CD4-positive, alpha-beta T cell (primary cell): Measurements from ENCODE around the gene RFK. TPM values are rescaled to one million over a fixed set of nuclear protein-coding genes. Genes with fewer than 3 reads are reported as not detected.

Experiments used
- ATAC-seq: fragments of 200-7000 bp; cut with Tn5 transposase; one replicate; pipeline ENCODE4 v1.10.0; 2022; ENCODE audit warnings: mild to moderate bottlenecking; ENCODE audit not compliant: poor library complexity
- CTCF ChIA-PET: fragments of 350-600 bp; sonication (Branson Sonifier 250); formaldehyde crosslinking; loops from one replicate; lab custom pipeline; 2021; ENCODE audit warnings: antibody characterized with exemption, inconsistent platforms; lab: Charles Lee
- POLR2A ChIA-PET: fragments of 350-600 bp; sonication (Branson Sonifier 250); formaldehyde crosslinking; loops from one replicate; lab custom pipeline; 2021; ENCODE audit warnings: antibody characterized with exemption, inconsistent platforms; lab: Charles Lee
- DNase-seq, 14 experiments: peaks; one replicate each; pipeline ENCODE4 v3.0.0-alpha.2; 2013 to 2020; ENCODE audit warnings: mixed read lengths in 2 of 14
- H3K27ac ChIP-seq, 2 donors: one replicate each; pipeline versions ENCODE4 v1.5.1 to v1.7.0; 2013; ENCODE audit warnings: low read length in 2 of 2, low read depth in 1 of 2, mild to moderate bottlenecking in 1 of 2
- H3K27me3 ChIP-seq, 2 experiments: 1 replicate in 1 of 2; 2 replicates in 1 of 2; pipeline versions ENCODE4 v1.6.1 to v1.7.0; 2013; ENCODE audit warnings: low read length in 2 of 2, control low read depth in 1 of 2, mild to moderate bottlenecking in 1 of 2, moderate library complexity in 1 of 2; ENCODE audit not compliant: insufficient read depth in 2 of 2, control insufficient read depth in 1 of 2
- H3K36me3 ChIP-seq: one replicate; pipeline ENCODE4 v1.6.1; 2013; ENCODE audit warnings: low read length, control low read depth; ENCODE audit not compliant: insufficient read depth
- H3K4me1 ChIP-seq: one replicate; pipeline ENCODE4 v1.6.1; 2013; ENCODE audit warnings: low read length, control low read depth; ENCODE audit not compliant: insufficient read depth
- H3K4me3 ChIP-seq: one replicate; pipeline ENCODE4 v1.5.1; 2013; ENCODE audit warnings: mild to moderate bottlenecking, low read length, moderate library complexity
- H3K9me3 ChIP-seq, 2 experiments: 1 replicate in 1 of 2; 2 replicates in 1 of 2; pipeline versions ENCODE4 v1.6.1 to v1.7.0; 2013; ENCODE audit warnings: low read length in 2 of 2, mild to moderate bottlenecking in 2 of 2, control low read depth in 1 of 2, moderate library complexity in 1 of 2; ENCODE audit not compliant: control insufficient read depth in 1 of 2, insufficient read depth in 1 of 2
- H3K27ac Mint-ChIP-seq: one replicate; pipeline ENCODE4 v1.8.0; 2020; ENCODE audit warnings: mixed read lengths
- H3K27me3 Mint-ChIP-seq: one replicate; pipeline ENCODE4 v1.8.0; 2021; ENCODE audit warnings: mixed read lengths
- H3K36me3 Mint-ChIP-seq: one replicate; pipeline ENCODE4 v1.8.0; 2021; ENCODE audit warnings: low read depth, mixed read lengths
- H3K4me1 Mint-ChIP-seq: one replicate; pipeline ENCODE4 v1.8.0; 2021; ENCODE audit warnings: low read depth, mixed read lengths
- H3K4me3 Mint-ChIP-seq: one replicate; pipeline ENCODE4 v1.8.0; 2020; ENCODE audit warnings: mild to moderate bottlenecking, mixed read lengths
- H3K9me3 Mint-ChIP-seq: one replicate; pipeline ENCODE4 v1.8.0; 2020; ENCODE audit warnings: mixed read lengths
- CTCF ChIP-seq: fragments of 200-600 bp; IDR thresholded peaks from one replicate; pipeline ENCODE4 v1.8.0; 2022; ENCODE audit warnings: antibody characterized with exemption, mild to moderate bottlenecking
- intact Hi-C, 2 experiments: fragments of 100-400 bp; cut with DNase I in 1 of 2; cut with micrococcal nuclease in 1 of 2; formaldehyde crosslinking; loops; one replicate each; pipeline versions ENCODE4 v1.15.1 to v1.9.0; 2023 to 2025; cut with DNase I, micrococcal nuclease
- total RNA-seq, 174 experiments: library from RNA in 2 of 174; stranded (reverse) in 2 of 174; gene quantifications; one replicate each; pipeline ENCODE4 v1.2.3 and lab custom pipeline; 2021 to 2026

Gene RFK
- total RNA-seq, 2 experiments from 2014 or later, result 7.4 to 8.4 TPM

GRCh38 chr9:76355886-76356285 lies 38.3 kb downstream of the RFK start:
- TF ChIP-seq CTCF, result no peak
- ChIA-PET CTCF (no interaction called here), POLR2A (no interaction called here)
- H3K27ac Mint-ChIP-seq, result no peak overlapping the region
- Histone ChIP-seq H3K27ac (no peak overlapping the region), H3K4me3 (no peak overlapping the region), H3K4me1 (no peaks in the 10 kb centered on the region), H3K9me3 (no peaks in the 10 kb centered on the region), H3K36me3 (no peaks in the 10 kb centered on the region), H3K27me3 (no peaks in the 10 kb centered on the region)
- H3K27me3 Mint-ChIP-seq, result peaks cover under 1% of the 10 kb centered on the region
- DNase-seq (no peak), ATAC-seq (no peak)
- intact Hi-C loops, result no loop called here
- no peaks in the 10 kb centered on the region for H3K9me3 Mint-ChIP-seq
- no peak overlapping the region for H3K4me3 Mint-ChIP-seq
- no peaks in the 10 kb centered on the region for H3K4me1 Mint-ChIP-seq
- no peaks in the 10 kb centered on the region for H3K36me3 Mint-ChIP-seq

- H3K4me3 Mint-ChIP-seq, result no peak overlapping the region
- no peak for ATAC-seq
- H3K27me3 Mint-ChIP-seq, result peaks cover 6% of the 10 kb centered on the region
- Histone ChIP-seq H3K27me3 (no peaks in the 10 kb centered on the region), H3K4me3 (no peak overlapping the region), H3K4me1 (no peaks in the 10 kb centered on the region), H3K9me3 (no peaks in the 10 kb centered on the region), H3K27ac (no peak overlapping the region), H3K36me3 (no peaks in the 10 kb centered on the region)
- H3K36me3 Mint-ChIP-seq, result no peaks in the 10 kb centered on the region
- intact Hi-C loops, result no loop called here
- DNase-seq, result no peak
- no peak overlapping the region for H3K27ac Mint-ChIP-seq
- H3K9me3 Mint-ChIP-seq, result no peaks in the 10 kb centered on the region
- no peaks in the 10 kb centered on the region for H3K4me1 Mint-ChIP-seq
- POLR2A ChIA-PET, result no interaction called here
- TF ChIP-seq CTCF, result no peak
- CTCF ChIA-PET, result no interaction called here
Observed at GRCh38 chr9:76354221-76354620, 40.0 kb downstream of the RFK start.

- H3K36me3 Mint-ChIP-seq, result no peaks in the 10 kb centered on the region
- no peak overlapping the region for H3K27ac Mint-ChIP-seq
- intact Hi-C loops, result no loop called here
- Histone ChIP-seq H3K4me1 (no peaks in the 10 kb centered on the region), H3K9me3 (no peaks in the 10 kb centered on the region), H3K27me3 (no peaks in the 10 kb centered on the region), H3K36me3 (no peaks in the 10 kb centered on the region), H3K4me3 (no peak overlapping the region), H3K27ac (no peak overlapping the region)
- DNase-seq, result no peak
- TF ChIP-seq CTCF, result no peak
- no peaks in the 10 kb centered on the region for H3K9me3 Mint-ChIP-seq
- ChIA-PET POLR2A (no interaction called here), CTCF (interaction anchor here (0.6 kb wide), 1 partner anchor 931 kb away, joined by 3 read pairs; no protein-coding TSS in a partner anchor)
- H3K4me1 Mint-ChIP-seq, result no peaks in the 10 kb centered on the region
- H3K27me3 Mint-ChIP-seq, result peaks cover 6% of the 10 kb centered on the region
- ATAC-seq, result no peak
- no peak overlapping the region for H3K4me3 Mint-ChIP-seq
Observed at GRCh38 chr9:76353280-76353679, 40.9 kb downstream of the RFK start.
